ENCODE measurements around the gene EVX2. TPM values are rescaled to one million over a fixed set of nuclear protein-coding genes. Genes with fewer than 3 reads are reported as not detected.

The EVX2 gene
- total RNA-seq, 1 donor from 2014 or later = not detected

DNA sequence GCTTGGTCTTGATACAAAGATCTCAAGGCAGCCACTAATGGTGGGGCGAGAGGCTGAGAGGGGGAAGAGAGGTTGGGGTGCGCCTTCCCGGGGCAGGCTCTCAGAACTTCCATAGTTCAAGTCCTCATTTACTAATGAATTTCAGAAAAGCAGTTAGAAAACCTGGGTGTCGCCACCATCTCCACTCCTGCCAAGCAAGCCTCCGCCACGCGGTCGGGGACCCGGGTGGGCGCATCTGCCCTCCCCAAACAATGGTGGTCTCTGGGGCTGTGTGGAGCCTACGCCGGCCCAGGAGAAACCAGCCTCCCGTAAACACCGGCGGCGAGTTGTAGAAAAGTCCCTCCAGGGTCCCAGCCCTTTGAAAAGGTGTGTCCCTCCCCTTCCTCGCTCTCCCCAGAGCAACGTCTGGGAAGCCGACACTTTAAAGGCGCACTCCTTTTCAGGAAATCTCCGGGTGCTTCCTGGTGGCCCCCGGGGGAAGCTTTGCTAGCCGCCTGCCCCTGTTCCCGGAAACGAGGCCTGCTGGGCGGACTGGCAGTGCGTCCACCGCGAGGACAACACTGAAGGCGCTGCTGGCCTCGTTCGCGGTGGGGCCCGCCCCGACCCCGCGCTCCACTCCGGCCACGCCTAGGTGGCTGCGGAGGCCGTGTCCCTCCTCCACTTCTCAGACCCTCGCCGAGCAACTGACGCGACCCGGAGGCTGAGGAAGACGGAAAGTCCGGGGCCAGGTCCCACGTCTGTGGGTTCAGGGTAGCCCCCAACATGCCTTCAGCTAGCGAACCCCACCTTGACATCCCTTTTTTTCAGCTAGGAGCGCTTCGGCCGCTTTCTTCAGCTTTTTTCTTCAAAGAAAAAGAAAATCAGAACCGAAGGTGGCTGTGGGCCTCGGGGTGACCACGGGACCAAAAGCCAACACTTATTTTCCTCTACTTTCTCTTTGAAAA, 16.8 kb downstream of the EVX2 start:
- no peak for TF ChIP-seq CTCF (conservative IDR thresholded peaks at IDR 0.05; ENCODE audit: low read depth, low read length)
- DNase-seq (ENCODE audit: low read depth) = no peak
- peak overlapping the region; percentile 18 for H3K4me3 ChIP-seq (ENCODE audit: low read depth, low read length)

- no peak for DNase-seq (ENCODE audit: low read depth)
- no peak for TF ChIP-seq CTCF (conservative IDR thresholded peaks at IDR 0.05; ENCODE audit: low read depth, low read length)
- H3K4me3 ChIP-seq (ENCODE audit: low read depth, low read length) = no peak overlapping the region
These were observed 19.8 kb downstream of the EVX2 start for GRCh38 chr2:176063958-176064357.

DNA sequence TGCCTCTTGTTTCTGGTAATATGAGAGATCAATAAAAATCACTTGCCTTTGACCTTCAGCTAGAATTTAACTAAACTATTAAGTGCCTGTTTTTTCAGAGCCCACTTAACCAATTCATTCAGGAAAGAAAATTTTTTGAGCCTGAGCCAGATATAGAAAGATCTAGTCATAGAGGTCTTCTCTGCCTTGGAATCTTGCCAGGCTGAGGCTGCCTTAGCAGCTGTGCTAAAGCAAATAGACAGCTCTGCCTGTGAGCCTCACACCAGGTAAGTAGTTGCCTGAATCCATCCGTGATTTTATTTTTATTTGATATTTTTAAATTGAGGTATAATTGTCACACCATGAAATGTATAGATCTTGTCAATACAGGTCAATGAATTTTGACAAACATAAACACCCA, 27.4 kb downstream of the EVX2 start:
- no peak for TF ChIP-seq CTCF (conservative IDR thresholded peaks at IDR 0.05; ENCODE audit: low read depth, low read length)
- no peak for DNase-seq (ENCODE audit: low read depth)
- H3K4me3 ChIP-seq (ENCODE audit: low read depth, low read length) = no peak overlapping the region

GRCh38 chr2:176039375-176039774, 44.4 kb downstream of the EVX2 start:
- TF ChIP-seq CTCF (conservative IDR thresholded peaks at IDR 0.05; ENCODE audit: low read depth, low read length) = no peak
- DNase-seq (ENCODE audit: low read depth) = no peak

GRCh38 chr2:176038694-176039093, 45.1 kb downstream of the EVX2 start:
- DNase-seq (ENCODE audit: low read depth) = no peak
- no peak for TF ChIP-seq CTCF (conservative IDR thresholded peaks at IDR 0.05; ENCODE audit: low read depth, low read length)

More at GRCh38 chr2:176039375-176039774, 44.4 kb downstream of the EVX2 start:
- H3K4me3 ChIP-seq (ENCODE audit: low read depth, low read length) = no peak overlapping the region

GRCh38 chr2:176035013-176035691, 48.6 kb downstream of the EVX2 start:
- TF ChIP-seq CTCF (conservative IDR thresholded peaks at IDR 0.05; ENCODE audit: low read depth, low read length) = no peak
- no peak for DNase-seq (ENCODE audit: low read depth)
- no peak overlapping the region for H3K4me3 ChIP-seq (ENCODE audit: low read depth, low read length)

More at GRCh38 chr2:176038694-176039093, 45.1 kb downstream of the EVX2 start:
- H3K4me3 ChIP-seq (ENCODE audit: low read depth, low read length) = no peak overlapping the region

Measured in epithelial cell of proximal tubule (primary cell).